Activated gamma-delta T cell treated with anti-CD3 and anti-CD28 coated beads, Interleukin-2, amount 50 U/mL, for 16 hours (primary cell): ENCODE data around the gene PACS1.

Source experiments
- DNase-seq: peaks from one replicate; pipeline ENCODE4 v3.0.0-alpha.2; 2020; ENCODE audit warnings: low read depth

PACS1 gene

GRCh38 chr11:66050581-66051231 is 19.4 kb upstream of the PACS1 start:
- no peak for DNase-seq

GRCh38 chr11:66051371-66051765 is 18.7 kb upstream of the PACS1 start:
- no peak for DNase-seq

GRCh38 chr11:66051766-66052663 is 18.1 kb upstream of the PACS1 start, which contains the start of gene SF3B2:
TSS of gene SF3B2 (plus strand) at chr11:66052364. CDS start at chr11:66052385, 21 bp downstream.
- peak; percentile 93 for DNase-seq

GRCh38 chr11:66052664-66052982 is 17.4 kb upstream of the PACS1 start:
- DNase-seq, result no peak

- DNase-seq, result no peak
Observed at GRCh38 chr11:66055021-66055420, 15.1 kb upstream of the PACS1 start.

- DNase-seq, result no peak
Observed at GRCh38 chr11:66056501-66056900, 13.6 kb upstream of the PACS1 start.

GRCh38 chr11:66059966-66060680 is 9.9 kb upstream of the PACS1 start:
- DNase-seq, result no peak

GRCh38 chr11:66061268-66061667 is 8.8 kb upstream of the PACS1 start:
- DNase-seq, result no peak

GRCh38 chr11:66062408-66062807 is 7.7 kb upstream of the PACS1 start:
- no peak for DNase-seq

- DNase-seq, result no peak
Observed at GRCh38 chr11:66063900-66064299, 6.2 kb upstream of the PACS1 start.

GRCh38 chr11:66064571-66064970 is 5.5 kb upstream of the PACS1 start:
- DNase-seq, result no peak

GRCh38 chr11:66066751-66067150 is 3.3 kb upstream of the PACS1 start:
- no peak for DNase-seq

GRCh38 chr11:66067640-66068039 is 2.4 kb upstream of the PACS1 start:
- DNase-seq, result no peak

GRCh38 chr11:66068154-66068821 is 1.8 kb upstream of the PACS1 start:
- peak; percentile 69 for DNase-seq

- no peak for DNase-seq
Observed at GRCh38 chr11:66068923-66069714, 953 bp upstream of the PACS1 start.

GRCh38 chr11:66070604-66071380 is 720 bp downstream of the PACS1 start:
- DNase-seq, result no peak

GRCh38 chr11:66071381-66071801 is 1.3 kb downstream of the PACS1 start:
- DNase-seq, result no peak

GRCh38 chr11:66072081-66072480 is 2.0 kb downstream of the PACS1 start:
- DNase-seq, result no peak

- DNase-seq, result no peak
Observed at GRCh38 chr11:66072518-66072917, 2.4 kb downstream of the PACS1 start.

GRCh38 chr11:66073669-66074068 is 3.6 kb downstream of the PACS1 start:
- no peak for DNase-seq

GRCh38 chr11:66075273-66075672 is 5.2 kb downstream of the PACS1 start:
- DNase-seq, result no peak
